ENCODE results near the gene RAD51B.

RAD51B gene

GRCh38 chr14:68384335-68384734 is 564.8 kb downstream of the RAD51B start:
- no peaks in the 10 kb centered on the region for H3K27me3 ChIP-seq
- H3K4me3 ChIP-seq (ENCODE audit: low read depth, low read length) = no peak overlapping the region
- peaks cover 7% of the 10 kb centered on the region; the same call in 1 of the 2 replicates for H3K4me1 ChIP-seq
- no peak for TF ChIP-seq CTCF (IDR thresholded peaks at IDR 0.05; ENCODE audit: low read depth, low read length)
- no peaks in the 10 kb centered on the region for H3K36me3 ChIP-seq
- no peak for DNase-seq
- no peaks in the 10 kb centered on the region for H3K9me3 ChIP-seq

GRCh38 chr14:68384881-68385280 is 565.3 kb downstream of the RAD51B start:
- H3K4me3 ChIP-seq (ENCODE audit: low read depth, low read length) = no peak overlapping the region
- H3K36me3 ChIP-seq = no peaks in the 10 kb centered on the region
- no peak for DNase-seq
- H3K9me3 ChIP-seq = no peaks in the 10 kb centered on the region
- no peaks in the 10 kb centered on the region for H3K27me3 ChIP-seq
- H3K4me1 ChIP-seq = peaks cover 7% of the 10 kb centered on the region; the same call in 1 of the 2 replicates
- no peak for TF ChIP-seq CTCF (IDR thresholded peaks at IDR 0.05; ENCODE audit: low read depth, low read length)

GRCh38 chr14:68386446-68386845 is 566.9 kb downstream of the RAD51B start:
- H3K4me1 ChIP-seq = peaks cover 7% of the 10 kb centered on the region; the same call in 1 of the 2 replicates
- no peaks in the 10 kb centered on the region for H3K36me3 ChIP-seq
- DNase-seq = no peak
- TF ChIP-seq CTCF (IDR thresholded peaks at IDR 0.05; ENCODE audit: low read depth, low read length) = no peak
- H3K9me3 ChIP-seq = no peaks in the 10 kb centered on the region
- no peak overlapping the region for H3K4me3 ChIP-seq (ENCODE audit: low read depth, low read length)
- no peaks in the 10 kb centered on the region for H3K27me3 ChIP-seq

- Histone ChIP-seq H3K4me1 (peaks cover 7% of the 10 kb centered on the region; the same call in 1 of the 2 replicates), H3K4me3 (ENCODE audit: low read depth, low read length) (peak overlapping the region; percentile 4; the same call in 1 of the 2 replicates), H3K9me3 (no peaks in the 10 kb centered on the region), H3K36me3 (no peaks in the 10 kb centered on the region), H3K27me3 (no peaks in the 10 kb centered on the region)
- no peak for DNase-seq
- TF ChIP-seq CTCF (IDR thresholded peaks at IDR 0.05; ENCODE audit: low read depth, low read length) = no peak
These were observed 567.6 kb downstream of the RAD51B start for GRCh38 chr14:68386950-68387779.

- Histone ChIP-seq H3K36me3 (no peaks in the 10 kb centered on the region), H3K9me3 (no peaks in the 10 kb centered on the region), H3K4me3 (ENCODE audit: low read depth, low read length) (no peak overlapping the region), H3K4me1 (peaks cover 7% of the 10 kb centered on the region; the same call in 1 of the 2 replicates), H3K27me3 (no peaks in the 10 kb centered on the region)
- DNase-seq = no peak
- TF ChIP-seq CTCF (IDR thresholded peaks at IDR 0.05; ENCODE audit: low read depth, low read length) = no peak
These were observed 570.4 kb downstream of the RAD51B start for GRCh38 chr14:68389943-68390342.

- H3K36me3 ChIP-seq = no peaks in the 10 kb centered on the region
- no peak overlapping the region for H3K4me3 ChIP-seq (ENCODE audit: low read depth, low read length)
- TF ChIP-seq CTCF (IDR thresholded peaks at IDR 0.05; ENCODE audit: low read depth, low read length) = no peak
- no peaks in the 10 kb centered on the region for H3K9me3 ChIP-seq
- H3K27me3 ChIP-seq = no peaks in the 10 kb centered on the region
- peaks cover 7% of the 10 kb centered on the region; the same call in 1 of the 2 replicates for H3K4me1 ChIP-seq
- no peak for DNase-seq
These were observed 571.2 kb downstream of the RAD51B start for GRCh38 chr14:68390741-68391140.

Data from BE2C (cell line).